Tibial nerve (tissue), 4 donors: ENCODE measurements around the gene STUM. TPM values are rescaled to one million over a fixed set of nuclear protein-coding genes. Genes with fewer than 3 reads are reported as not detected.
A peak's percentile ranks its signal among the peaks of the same experiment; 100 is the strongest.

Experiments
- DNase-seq, 2 donors: peaks; one replicate each; pipeline ENCODE4 v3.0.0-alpha.2; 2019; ENCODE audit warnings: low spot score in 2 of 2
- H3K27ac ChIP-seq, 4 donors: fragments of 200-600 bp; sonication (generic) in 3 of 4; one replicate each; pipeline ENCODE4 v1.5.1; 2017 to 2019; ENCODE audit warnings: mild to moderate bottlenecking in 1 of 4
- H3K27me3 ChIP-seq, 2 donors: fragments of 200-600 bp; sonication (generic) in 1 of 2; one replicate each; pipeline versions ENCODE4 v1.5.1 to v1.6.0; 2017 to 2019
- H3K36me3 ChIP-seq, 3 donors: fragments of 200-600 bp; sonication (generic); one replicate each; pipeline ENCODE4 v1.5.1; 2018 to 2019
- H3K4me1 ChIP-seq, 4 donors: fragments of 200-600 bp; sonication (generic) in 3 of 4; one replicate each; pipeline ENCODE4 v1.5.1; 2017 to 2019
- H3K4me3 ChIP-seq, 4 donors: fragments of 200-600 bp; sonication (generic) in 3 of 4; one replicate each; pipeline ENCODE4 v1.5.1; 2017 to 2019; ENCODE audit warnings: mild to moderate bottlenecking in 1 of 4, moderate library complexity in 1 of 4
- H3K9me3 ChIP-seq, 4 donors: fragments of 200-600 bp; sonication (generic) in 3 of 4; one replicate each; pipeline ENCODE4 v1.5.1; 2017 to 2019
- EP300 ChIP-seq, 2 donors: sonication (generic); formaldehyde crosslinking; IDR thresholded peaks; one replicate each; pipeline ENCODE4 v1.6.1; 2017; ENCODE audit warnings: antibody characterized with exemption in 2 of 2, mild to moderate bottlenecking in 1 of 2
- POLR2A ChIP-seq, 2 donors: fragments of 450-650 bp; IDR thresholded peaks; one replicate each; pipeline ENCODE4 v1.6.1; 2017; ENCODE audit warnings: antibody characterized with exemption in 2 of 2, mild to moderate bottlenecking in 2 of 2, moderate library complexity in 2 of 2
- whole genome bisulfite sequencing, 2 donors: methylation state at CpG; one replicate each; pipeline ENCODE4 v1.1.5; 2018; 5-methylcytosine and 5-hydroxymethylcytosine counted together
- total RNA-seq, 4 donors: library from RNA; depleted of rRNA; stranded (reverse); fragments of >200 nt; gene quantifications; one replicate each; pipeline ENCODE4 v1.1.0, GENCODE V29; 2016
- TF ChIP-seq, protein P1 (sequence below), 5 experiments: fragments of 200-600 bp in 3 of 5; fragments of 450-650 bp in 2 of 5; sonication (generic) in 3 of 5; IDR thresholded peaks; one replicate each; pipeline ENCODE4 v1.5.1; 2016 to 2019; ENCODE audit warnings: antibody characterized with exemption in 5 of 5, mild to moderate bottlenecking in 3 of 5, moderate library complexity in 2 of 5

The STUM gene
- total RNA-seq, 4 donors from 2014 or later, result 4.8 to 7.5 (median 6.9) TPM

DNA sequence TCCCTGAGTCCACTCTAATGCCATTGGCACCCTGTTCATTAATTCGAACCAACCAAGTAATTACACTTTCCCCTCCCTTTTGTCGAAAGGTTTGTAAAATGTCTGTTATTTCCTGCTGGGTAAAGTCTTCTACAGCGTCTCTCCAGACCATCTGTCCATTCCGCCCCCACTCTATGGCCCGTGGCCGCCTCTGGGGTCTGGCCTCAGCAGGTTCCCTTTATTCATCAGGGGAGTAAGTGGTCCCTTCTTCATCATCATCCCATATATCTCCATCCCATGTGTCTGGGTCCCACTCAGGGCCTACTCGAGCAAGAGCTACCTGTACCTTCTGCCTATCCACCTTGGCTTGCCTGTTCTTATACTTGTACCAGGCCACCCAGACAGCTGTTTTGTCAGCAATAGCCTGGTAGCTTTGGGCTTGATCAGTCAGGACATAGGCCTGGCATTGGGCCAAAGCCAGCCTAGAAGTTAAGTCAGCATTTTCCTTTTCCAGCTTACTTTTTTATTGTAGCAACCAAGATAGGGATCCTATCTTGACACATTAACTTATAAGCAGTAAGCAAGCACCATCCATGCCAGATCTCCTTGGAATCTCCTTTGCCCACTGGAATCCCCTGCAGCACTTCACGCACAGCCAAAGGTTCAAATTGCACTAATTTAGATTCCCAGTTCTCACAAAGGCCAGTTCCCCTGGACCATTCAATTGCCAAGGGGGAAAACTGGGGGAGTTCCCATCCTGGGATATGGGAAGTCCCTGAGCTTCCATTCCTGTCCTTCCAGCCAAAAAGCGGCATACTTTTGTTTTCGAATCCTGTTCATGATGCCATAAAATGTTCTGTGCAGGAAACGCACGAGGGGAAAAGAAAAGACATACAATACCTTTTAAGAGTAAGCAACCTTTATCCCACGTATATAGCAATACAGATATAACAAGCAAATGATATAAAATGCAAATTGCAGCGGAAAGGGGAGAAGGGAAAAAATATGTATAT is 6.6 kb upstream of the STUM start:
- Histone ChIP-seq H3K27ac (no peak overlapping the region), H3K36me3 (no peaks in the 10 kb centered on the region), H3K9me3 (no peaks in the 10 kb centered on the region), H3K4me3 (no peak overlapping the region), H3K27me3 (no peaks in the 10 kb centered on the region), H3K4me1 (peaks cover 0 to 13% (median 4%) of the 10 kb centered on the region in 4 donors)
- WGBS, 2 donors, result 77 to 79% methylated on average over 14 of the region's 14 CpGs
- peak in 1 of 2 donors; percentile 35 for DNase-seq
- TF ChIP-seq POLR2A (IDR thresholded peaks at IDR 0.05), result no peak
- no peak for TF ChIP-seq EP300 (IDR thresholded peaks at IDR 0.05)
- TF ChIP-seq, protein P1, sequence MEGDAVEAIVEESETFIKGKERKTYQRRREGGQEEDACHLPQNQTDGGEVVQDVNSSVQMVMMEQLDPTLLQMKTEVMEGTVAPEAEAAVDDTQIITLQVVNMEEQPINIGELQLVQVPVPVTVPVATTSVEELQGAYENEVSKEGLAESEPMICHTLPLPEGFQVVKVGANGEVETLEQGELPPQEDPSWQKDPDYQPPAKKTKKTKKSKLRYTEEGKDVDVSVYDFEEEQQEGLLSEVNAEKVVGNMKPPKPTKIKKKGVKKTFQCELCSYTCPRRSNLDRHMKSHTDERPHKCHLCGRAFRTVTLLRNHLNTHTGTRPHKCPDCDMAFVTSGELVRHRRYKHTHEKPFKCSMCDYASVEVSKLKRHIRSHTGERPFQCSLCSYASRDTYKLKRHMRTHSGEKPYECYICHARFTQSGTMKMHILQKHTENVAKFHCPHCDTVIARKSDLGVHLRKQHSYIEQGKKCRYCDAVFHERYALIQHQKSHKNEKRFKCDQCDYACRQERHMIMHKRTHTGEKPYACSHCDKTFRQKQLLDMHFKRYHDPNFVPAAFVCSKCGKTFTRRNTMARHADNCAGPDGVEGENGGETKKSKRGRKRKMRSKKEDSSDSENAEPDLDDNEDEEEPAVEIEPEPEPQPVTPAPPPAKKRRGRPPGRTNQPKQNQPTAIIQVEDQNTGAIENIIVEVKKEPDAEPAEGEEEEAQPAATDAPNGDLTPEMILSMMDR (IDR thresholded peaks at IDR 0.05), result no peak

DNA sequence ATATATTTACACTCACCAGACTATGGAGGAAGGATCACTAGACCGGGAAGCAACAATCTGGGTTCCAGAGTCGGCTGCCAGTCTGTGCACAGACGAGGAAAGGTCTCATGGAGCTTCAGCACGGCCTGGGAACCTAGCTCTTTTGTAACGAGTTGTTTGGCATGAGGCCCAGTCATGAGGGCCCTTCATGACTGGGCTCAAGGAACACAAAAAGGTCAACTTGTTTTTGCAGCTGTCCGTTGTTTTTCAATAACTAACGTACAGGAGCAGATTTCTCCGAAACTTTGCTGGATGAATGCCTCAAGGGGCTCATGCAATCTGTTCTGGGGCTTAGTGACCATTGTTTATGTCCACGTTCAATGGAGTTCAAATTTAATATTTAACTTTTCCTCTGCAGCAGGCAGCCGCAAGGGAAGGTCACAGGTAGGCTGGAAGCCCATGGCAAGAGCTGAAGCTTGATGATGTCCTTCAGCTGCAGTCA is 5.9 kb upstream of the STUM start:
- peak in 1 of 2 donors; percentile 59 for DNase-seq
- TF ChIP-seq, protein P1 (IDR thresholded peaks at IDR 0.05), result no peak
- TF ChIP-seq EP300 (IDR thresholded peaks at IDR 0.05), result peak in 1 of 2 donors; percentile 41

DNA sequence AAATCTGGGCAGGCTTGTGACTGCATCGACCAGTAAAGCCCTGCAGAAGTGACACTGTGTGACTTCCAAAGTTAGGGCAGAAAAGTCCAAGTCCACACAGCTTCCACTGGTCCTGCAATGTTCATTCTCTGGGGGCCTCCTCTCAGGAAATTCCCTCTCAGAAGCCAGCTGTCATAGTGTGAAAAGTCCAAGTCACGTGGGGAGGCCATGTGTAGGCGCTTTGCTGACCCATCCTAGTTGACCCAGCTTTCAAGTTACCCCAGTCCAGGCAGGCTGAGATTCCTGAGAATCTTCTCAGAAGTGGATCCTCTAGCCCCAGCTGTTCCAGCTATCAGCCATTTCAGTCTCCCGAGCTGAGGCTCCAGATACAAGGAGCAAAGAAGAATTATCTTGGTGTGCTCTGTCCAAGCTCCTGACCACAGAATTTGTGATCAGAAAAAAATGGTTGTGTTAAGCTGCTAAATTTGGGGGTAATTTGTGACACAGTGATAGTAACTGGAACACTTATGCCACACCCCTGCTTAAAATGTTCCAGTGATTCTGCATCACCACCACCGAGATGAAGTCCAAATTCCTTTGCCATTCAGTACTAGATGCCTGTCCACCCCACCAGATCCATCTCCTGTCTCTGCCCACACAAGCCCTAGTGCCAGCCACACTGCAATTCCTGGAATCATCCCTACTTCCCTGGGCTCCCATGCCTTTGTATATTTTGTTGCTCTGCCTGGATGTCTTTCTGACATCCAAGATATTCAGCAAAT is 2.5 kb upstream of the STUM start:
- Histone ChIP-seq H3K36me3 (no peaks in the 10 kb centered on the region), H3K9me3 (no peaks in the 10 kb centered on the region), H3K4me3 (no peak overlapping the region), H3K4me1 (peaks cover 0 to 47% (median 21%) of the 10 kb centered on the region in 4 donors), H3K27me3 (no peaks in the 10 kb centered on the region), H3K27ac (peak overlapping the region in 2 of 4 donors; percentile 45 to 47)
- 48 to 61% methylated on average over 5 of the region's 5 CpGs for WGBS, 2 donors
- TF ChIP-seq POLR2A (IDR thresholded peaks at IDR 0.05) (no peak), EP300 (IDR thresholded peaks at IDR 0.05) (peak in 1 of 2 donors; percentile 19)
- DNase-seq, result peak in 1 of 2 donors; percentile 21

More for the DNA sequence above, 5.9 kb upstream of the STUM start:
- Histone ChIP-seq H3K4me1 (peaks cover 0 to 16% (median 4%) of the 10 kb centered on the region in 4 donors), H3K9me3 (no peaks in the 10 kb centered on the region), H3K27ac (no peak overlapping the region), H3K36me3 (no peaks in the 10 kb centered on the region), H3K27me3 (no peaks in the 10 kb centered on the region), H3K4me3 (no peak overlapping the region)
- WGBS, 2 donors, result 34 to 53% methylated on average over 10 of the region's 10 CpGs

DNA sequence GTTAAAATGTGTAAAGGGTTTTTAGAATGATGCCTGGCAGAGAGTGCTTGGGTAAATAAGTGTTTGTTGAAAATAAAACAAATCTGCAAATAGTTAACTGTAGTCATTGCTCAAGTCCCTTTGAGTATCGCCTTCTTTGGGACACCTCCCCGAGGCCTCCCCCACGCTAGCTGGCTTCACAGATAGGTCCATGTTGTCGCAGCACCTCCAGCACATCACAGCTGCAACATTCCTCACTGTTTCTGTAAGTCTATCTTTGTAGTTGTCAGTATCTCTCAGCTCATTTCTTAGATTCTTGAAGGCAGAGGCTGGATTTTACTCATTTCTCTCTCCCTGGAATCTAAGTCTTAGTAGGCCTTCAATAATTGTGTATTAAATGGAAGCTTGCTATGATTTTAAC is 1.6 kb upstream of the STUM start:
- Histone ChIP-seq H3K27ac (peak overlapping the region in 2 of 4 donors; percentile 35 to 42), H3K4me1 (peaks cover 0 to 55% (median 20%) of the 10 kb centered on the region in 4 donors), H3K36me3 (no peaks in the 10 kb centered on the region), H3K27me3 (no peaks in the 10 kb centered on the region), H3K4me3 (no peak overlapping the region), H3K9me3 (no peaks in the 10 kb centered on the region)
- 88 to 89% methylated on average over 4 of the region's 4 CpGs for WGBS, 2 donors
- no peak for DNase-seq
- no peak for TF ChIP-seq EP300 (IDR thresholded peaks at IDR 0.05)
- TF ChIP-seq, protein P1 (IDR thresholded peaks at IDR 0.05), result no peak
- no peak for TF ChIP-seq POLR2A (IDR thresholded peaks at IDR 0.05)

DNA sequence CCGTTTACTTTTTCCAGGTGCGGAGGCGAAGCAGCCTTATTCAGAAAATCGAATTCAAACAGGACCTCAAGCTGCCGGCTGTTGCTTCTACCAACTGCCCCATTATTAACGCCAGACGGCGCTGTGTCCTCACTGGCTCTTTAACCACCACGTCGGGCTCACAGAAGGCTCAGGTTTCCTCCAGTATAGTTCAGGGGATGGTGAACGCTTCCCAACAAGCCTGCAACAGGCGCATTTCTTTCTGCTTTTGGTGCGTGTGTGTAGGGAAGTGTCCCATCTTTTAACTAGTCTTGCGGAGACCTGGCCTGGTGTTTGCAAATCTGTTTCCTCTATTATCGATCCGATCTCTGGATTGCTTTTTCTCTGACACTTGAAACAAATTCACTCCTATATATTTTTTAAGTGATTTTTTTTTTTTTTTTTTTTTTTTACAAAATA is 791 bp upstream of the STUM start:
- peak; percentile 72 to 88 for DNase-seq
- H3K27me3 ChIP-seq, result no peaks in the 10 kb centered on the region
- peak overlapping the region in 2 of 4 donors; percentile 35 to 42 for H3K27ac ChIP-seq
- H3K9me3 ChIP-seq, result no peaks in the 10 kb centered on the region
- H3K36me3 ChIP-seq, result no peaks in the 10 kb centered on the region
- 3 to 6% methylated on average over 14 to 16 of the region's 16 CpGs for WGBS, 2 donors
- TF ChIP-seq EP300 (IDR thresholded peaks at IDR 0.05) (peak in 1 of 2 donors; percentile 65), POLR2A (IDR thresholded peaks at IDR 0.05) (no peak)
- TF ChIP-seq, protein P1 (IDR thresholded peaks at IDR 0.05), result peak; percentile 80 to 88 (median 85)
- peak overlapping the region in 3 of 4 donors; percentile 28 to 63 (median 56) for H3K4me3 ChIP-seq
- peaks cover 0 to 46% (median 16%) of the 10 kb centered on the region in 4 donors for H3K4me1 ChIP-seq
